GM23248 (cell line): ENCODE measurements around the gene S1PR2.

Experiments
- EZH2 ChIP-seq: fragments of 200-600 bp; sonication (generic); IDR thresholded peaks from 2 replicates; pipeline ENCODE4 v1.6.1; 2018; ENCODE audit warnings: antibody characterized with exemption, mild to moderate bottlenecking; ENCODE audit not compliant: insufficient read depth, poor library complexity, severe bottlenecking
- EZH2phosphoT487 ChIP-seq: fragments of 200-600 bp; sonication (generic); IDR thresholded peaks from 2 replicates; pipeline ENCODE4 v1.6.1; 2018; ENCODE audit warnings: antibody characterized with exemption, moderate library complexity, mild to moderate bottlenecking, low read depth; ENCODE audit not compliant: insufficient read depth

GRCh38 chr19:10259162-10259905 is 28.2 kb upstream of the S1PR2 start:
- TF ChIP-seq EZH2 (no peak), EZH2phosphoT487 (no peak)
